CD4-positive, alpha-beta T cell treated with Interferon alpha-2 for 1 hour (primary cell): ENCODE measurements around the gene AFTPH.
A peak's percentile ranks its signal among the peaks of the same experiment; 100 is the strongest.

Experiments
- DNase-seq, 2 donors: peaks; one replicate each; pipeline ENCODE4 v3.0.0-alpha.2; 2020 to 2022

Gene AFTPH

DNA sequence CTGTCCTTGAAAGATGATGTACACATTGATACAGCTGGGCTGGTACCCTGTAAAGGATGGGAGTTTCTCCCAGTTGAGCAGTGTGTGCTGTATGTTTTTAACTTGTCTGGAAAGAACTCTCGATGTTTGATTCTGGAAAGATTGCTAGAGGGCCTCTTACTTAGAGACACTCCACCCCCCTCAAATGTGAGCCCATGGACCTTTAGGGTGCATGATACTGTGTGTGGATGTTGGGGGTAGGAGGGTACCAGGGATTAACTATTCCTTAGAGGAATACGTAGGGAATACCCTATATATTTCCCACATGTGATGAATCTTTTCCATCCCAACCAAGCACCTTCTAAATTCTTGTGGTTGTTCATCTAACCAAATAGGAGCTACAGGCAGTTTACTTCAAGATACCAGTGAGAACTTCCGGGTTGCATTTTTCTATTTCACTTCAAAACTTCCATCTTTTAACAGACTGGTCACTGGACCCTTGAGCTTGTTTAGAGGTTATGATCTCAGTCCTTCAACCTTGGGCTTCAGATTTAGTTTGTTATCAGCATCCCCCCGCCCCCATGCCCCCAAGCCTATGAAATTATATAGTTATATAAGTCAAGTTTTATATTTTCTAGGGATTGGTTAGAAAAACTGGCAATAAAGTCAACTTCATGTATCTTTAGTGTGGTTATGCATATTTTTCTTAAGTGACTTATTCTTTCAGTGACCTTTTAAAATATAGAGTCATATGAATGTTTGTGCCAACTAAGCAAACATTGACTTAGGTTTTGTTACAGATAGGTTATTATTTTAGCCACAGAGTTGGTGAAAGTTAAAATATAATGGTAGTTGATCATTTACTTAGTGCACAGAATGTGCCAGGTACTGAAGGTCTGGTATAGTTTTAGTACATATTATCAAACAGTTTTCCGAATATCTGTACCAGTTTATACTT, 18.2 kb downstream of the AFTPH start:
- no peak for DNase-seq

DNA sequence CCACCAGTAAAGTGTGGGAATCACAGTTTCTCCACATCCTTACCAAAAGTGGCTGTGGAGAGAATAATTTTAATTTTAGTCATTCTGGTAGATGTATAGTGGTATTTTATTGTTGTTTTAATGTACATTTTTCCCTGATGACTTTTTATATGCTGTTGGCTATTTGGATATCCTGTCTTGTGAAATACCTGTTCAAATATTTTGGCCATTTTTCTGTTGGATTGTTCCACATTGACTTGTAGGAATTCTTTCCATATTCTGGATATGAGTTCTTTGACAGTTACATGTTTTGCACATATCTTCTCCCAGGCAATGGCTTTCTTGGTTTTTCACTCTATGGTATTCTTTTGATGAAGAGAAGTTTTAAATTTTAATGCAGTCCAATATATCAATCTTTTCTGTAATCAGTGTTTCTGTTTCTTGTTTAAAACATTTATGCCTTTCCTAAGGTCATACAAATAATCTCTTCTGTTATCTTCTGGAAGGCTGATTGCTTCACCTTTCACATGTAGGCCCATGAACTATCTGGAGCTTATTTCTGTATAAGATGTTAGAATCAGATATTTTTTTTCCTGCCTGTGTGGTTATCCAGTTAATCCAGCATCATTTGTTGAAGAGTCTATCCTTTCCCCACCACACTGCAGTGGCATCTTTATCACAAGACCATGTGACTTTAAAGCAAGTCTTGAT, 19.0 kb downstream of the AFTPH start:
- no peak for DNase-seq

DNA sequence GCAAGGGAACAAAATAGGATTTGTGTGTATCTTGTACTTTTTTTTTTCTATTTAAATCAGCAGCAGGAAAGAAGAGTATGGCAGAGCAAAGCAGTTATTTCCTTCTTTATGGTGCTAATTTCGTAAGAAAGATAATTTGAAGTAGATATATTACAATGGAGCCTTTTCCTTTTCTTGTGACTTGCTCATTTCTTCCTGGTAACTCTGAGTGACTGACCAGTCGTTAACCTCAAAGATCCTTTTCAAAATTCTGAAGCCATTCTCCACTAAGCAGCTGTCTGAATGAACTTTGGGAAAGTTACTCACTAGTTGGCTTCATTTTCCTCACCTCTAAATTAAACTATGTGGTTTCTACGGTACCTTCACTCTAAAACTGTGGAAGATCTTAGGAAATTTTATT, 24.6 kb downstream of the AFTPH start:
- no peak for DNase-seq

DNA sequence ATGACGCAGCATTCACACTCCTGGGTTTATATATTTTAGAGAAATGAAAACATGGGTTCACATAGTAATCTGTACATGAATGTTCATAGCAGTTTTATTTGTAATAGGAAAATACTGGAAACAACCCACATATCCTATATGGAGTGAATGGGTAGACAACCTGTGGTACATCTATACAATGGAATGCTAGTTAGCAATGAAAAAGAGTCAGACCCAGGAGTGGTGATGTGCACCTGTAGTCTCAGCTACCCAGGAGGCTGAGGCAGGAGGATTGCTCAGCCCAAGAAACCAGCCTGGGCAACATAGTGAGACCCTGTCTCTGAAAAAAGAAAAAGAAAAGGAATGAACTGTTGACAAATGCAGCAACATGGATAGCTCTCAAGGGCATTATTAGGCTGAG, 25.9 kb downstream of the AFTPH start:
- DNase-seq: no peak

DNA sequence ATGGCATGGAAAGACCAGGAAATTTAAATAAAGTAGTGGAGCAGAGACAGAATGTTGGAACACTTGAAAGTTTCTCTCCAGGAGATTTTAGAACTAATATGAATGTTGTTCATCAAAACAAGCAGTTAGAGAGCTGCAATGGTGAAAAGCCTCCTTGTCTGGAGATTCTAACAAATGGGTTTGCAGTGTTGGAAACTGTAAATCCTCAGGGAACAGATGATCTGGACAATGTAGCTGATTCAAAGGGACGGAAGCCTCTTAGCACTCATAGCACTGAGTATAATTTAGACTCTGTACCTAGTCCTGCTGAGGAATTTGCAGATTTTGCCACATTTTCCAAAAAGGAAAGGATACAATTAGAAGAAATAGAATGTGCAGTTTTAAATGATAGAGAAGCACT, 27.7 kb downstream of the AFTPH start:
- DNase-seq: no peak

DNA sequence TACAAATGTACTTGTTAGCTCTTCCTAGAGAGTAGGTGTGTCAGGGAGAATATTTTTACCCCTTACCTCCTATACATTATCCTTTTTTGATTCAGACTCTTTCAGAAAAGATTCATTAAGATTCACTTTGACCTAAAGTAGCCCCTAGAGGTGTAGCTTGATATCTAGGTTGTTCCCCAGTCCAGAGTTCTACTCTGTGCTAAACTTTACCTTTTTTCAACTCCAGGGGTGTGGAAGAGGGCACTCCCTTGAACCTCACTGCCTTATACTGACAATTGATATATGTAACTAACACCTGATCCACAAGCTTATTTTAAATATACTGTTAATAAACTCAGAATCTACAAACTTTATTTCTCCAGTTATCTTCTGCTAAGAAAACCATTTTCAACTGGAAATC, 30.0 kb downstream of the AFTPH start:
- no peak for DNase-seq

DNA sequence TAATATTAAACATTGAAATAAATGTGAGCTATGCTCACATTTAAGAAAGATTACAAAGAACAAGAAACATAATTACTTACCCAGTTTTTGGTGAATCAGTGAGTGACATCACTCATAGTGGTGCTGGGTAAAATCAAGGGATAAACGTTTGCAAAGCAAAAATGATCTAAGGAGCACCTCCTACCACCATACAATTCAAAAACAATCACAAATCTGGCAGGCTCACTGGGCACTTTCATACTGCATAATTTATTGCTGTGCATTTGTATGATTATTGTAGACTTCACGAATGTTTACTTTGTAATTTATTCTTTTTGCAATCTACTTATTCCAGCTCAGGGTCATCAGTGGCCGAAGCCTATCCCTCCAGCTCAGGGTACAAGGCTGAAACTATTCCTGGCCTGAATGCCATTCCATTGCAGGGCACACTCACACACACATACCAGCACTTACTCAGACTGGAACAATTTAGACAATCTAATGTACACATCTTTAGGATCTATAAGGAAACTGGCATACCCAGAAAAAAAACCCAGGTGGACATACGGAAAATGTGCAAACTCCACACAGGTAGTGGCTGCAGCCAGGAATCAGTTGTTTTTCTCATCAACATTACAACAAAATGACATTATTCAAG, 34.4 kb downstream of the AFTPH start:
- no peak for DNase-seq

DNA sequence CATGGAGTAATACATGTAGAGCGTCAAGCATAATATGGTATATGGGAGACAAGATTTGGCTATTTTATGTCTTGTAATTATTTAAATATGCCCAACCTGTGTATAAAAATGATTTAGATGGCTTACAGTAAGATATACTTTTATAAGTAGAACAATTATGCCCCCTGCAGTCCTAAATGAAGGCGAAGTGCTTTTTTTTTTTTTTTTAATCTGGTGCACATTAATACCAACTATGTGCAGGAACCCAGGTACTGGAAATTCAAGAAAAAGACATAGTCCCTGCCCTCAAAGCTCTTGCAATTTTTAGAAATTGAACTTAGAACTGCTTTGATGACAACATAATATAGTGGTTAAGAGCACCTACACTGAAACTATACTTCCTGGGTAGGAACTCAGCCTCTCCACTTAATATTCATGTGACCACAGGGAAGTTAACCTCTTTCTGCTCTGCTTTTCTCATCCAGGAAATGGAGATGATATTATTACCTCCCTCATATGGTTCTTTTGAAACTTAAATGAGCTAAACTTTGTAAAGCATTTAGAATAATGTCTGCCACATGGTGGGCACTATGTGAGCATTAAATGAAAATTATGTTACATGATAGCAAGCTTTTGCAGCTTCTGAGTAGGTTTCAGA, 38.1 kb downstream of the AFTPH start:
- DNase-seq: peak in 1 of 2 donors; percentile 57

DNA sequence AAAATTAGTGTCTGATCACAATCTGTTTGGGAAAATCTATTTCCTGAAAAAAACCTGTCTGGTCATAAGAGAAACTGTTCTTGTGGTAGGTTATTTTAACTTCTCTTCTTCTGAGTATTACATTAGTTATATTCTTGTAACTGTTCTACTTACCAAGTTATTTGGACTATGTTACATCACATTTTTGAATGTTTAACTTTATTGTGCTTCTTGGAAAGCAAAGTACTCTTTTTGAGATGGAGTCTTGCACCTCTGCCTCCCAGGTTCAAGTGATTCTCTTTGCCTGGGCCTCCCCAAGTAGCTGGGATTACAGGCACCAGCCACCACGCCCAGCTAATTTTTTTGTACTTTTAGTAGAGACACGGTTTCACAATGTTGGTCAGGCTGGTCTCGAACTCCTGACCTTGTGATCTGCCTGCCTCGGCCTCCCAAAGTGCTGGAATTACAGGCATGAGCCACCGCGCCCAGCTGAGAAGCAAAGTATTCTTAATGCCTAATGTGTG, 39.4 kb downstream of the AFTPH start:
- DNase-seq: no peak

DNA sequence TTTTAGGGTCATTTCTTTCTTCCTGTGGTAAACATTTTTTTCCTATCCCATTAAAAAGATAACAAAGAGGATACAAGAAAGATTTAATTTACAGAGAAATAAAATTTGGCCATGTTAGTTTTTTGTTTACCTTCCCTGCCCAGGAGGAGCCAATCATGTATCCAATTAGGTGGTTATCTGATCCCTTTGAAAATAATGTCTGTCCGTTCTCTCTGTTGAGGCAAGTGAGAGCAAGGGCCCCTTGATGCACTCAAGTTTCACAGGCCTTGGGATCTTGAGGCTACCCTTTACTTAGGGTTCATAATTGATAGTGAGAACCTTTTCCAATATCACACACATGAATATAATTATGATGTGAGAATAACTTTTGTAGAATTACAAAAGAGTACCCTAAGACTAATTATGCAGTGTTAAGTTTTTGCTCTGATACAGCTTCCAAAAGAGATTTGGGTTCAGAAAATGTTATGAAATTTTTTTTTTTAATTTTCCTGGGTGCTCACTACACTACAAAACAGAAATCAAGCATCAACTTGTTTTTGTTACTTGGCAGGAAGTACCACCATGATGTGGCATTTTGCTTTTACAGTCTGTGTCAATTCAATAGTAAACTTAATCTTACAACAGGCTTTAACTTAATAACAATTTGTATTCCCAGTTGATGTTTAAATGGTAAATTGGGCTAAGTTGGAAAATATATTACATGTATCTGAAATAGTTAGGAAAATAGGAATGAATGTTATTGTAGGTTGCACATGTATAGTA, 42.0 kb downstream of the AFTPH start:
- DNase-seq: no peak

DNA sequence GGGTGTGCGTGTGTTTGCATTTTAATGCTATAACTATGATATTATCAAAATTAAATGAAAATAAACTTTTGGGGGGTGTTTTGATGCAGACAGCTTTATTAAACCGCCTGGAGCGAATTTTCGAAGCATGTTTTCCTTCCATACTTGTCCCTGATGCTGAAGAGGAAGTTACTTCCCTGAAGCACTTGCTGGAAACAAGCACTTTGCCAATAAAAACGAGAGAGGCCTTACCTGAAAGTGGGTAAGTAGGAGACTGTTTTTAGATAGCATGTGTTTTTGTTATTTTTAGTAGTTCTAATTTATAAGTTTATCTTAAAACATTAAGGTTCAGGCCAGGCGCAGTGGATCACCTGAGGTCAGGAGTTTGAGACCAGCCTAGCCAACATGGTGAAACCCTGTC, 43.3 kb downstream of the AFTPH start:
- no peak for DNase-seq

DNA sequence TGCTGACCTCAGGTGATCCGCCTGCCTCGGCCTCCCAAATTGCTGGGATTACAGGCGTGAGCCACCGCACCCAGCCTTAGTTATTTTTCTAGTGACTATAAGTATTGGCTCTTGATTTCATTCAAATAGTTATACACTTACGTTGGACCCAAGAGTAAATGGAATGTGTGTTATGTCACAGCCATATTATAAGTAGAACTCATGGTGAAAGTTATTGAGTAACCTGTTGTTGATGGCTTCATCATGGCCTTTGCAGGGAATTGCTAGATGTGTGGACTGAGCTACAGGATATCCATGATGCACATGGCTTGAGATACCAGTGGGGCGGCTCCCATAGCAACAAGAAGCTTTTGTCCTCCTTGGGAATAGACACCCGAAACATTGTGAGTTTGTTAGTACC, 44.7 kb downstream of the AFTPH start:
- DNase-seq: no peak

DNA sequence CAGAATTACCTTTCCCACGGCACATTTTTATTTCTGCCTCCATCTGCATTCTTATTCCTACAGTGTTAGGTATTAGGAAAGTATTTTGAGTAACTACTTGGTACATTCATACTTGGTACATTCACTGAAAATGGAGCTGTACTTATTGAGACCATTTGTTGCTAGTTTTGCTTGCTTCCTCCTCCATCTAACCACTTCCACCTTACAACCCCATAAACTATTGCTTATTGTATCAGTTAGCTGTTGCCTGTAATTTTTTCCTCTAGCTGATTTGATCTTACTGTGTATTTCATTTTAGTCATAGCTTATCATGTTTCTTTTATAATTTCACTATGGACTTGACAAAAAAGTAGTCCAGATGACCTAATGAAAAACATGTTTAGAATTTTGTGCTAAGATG, 50.7 kb downstream of the AFTPH start:
- no peak for DNase-seq

DNA sequence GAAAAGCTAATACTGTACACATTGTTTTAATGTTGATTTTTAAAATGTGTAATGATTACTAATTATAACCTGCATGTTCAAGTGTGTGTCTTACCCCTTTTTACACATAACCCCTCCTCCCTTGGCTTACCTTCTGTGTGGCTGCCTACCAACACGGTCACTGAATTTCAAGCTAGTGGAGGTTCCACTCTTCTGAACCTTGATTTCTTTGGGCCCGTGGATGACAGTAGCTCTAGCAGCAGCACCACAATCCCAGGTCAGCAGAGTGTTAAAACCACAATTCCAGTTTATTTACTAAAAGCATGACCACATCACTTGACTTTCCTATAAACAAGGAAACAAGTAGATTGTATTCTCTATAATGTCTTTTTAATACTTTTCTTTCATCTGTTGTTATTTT, 56.9 kb downstream of the AFTPH start:
- DNase-seq: no peak

DNA sequence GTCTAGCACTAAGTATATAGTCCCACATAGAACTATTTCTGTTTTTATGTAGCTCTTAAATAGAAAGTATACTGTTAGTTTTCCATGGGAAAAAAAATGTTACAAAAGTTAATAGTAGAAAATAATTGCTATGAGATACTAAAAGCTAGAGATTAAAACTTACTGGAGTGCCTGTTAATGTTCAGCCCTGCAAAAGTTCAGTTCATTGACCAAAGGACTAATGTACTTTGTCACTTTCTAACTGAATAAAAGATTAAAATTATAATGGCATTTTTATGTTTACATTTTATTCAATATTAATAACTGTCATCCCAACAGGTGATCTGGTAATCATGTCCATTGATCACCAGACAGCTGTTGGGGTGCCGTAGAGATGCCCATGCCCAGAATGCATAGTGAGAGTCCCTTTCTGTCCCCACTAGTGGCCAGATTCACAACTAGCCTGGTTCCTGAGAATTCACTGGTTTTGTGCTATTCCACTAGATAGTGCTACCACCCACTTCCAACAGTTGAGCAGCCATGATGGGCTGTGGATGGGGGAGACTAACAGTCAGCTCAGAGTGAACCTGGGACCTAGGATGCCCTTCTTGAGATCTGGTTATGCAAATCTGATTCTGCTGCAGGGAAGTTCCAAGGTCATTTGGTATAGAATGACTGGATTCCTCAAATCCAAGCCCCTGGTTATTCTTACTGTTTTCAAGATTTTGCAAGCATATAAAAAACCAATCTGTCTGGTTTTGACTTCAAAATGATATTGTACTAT, 57.8 kb downstream of the AFTPH start:
- DNase-seq: no peak

DNA sequence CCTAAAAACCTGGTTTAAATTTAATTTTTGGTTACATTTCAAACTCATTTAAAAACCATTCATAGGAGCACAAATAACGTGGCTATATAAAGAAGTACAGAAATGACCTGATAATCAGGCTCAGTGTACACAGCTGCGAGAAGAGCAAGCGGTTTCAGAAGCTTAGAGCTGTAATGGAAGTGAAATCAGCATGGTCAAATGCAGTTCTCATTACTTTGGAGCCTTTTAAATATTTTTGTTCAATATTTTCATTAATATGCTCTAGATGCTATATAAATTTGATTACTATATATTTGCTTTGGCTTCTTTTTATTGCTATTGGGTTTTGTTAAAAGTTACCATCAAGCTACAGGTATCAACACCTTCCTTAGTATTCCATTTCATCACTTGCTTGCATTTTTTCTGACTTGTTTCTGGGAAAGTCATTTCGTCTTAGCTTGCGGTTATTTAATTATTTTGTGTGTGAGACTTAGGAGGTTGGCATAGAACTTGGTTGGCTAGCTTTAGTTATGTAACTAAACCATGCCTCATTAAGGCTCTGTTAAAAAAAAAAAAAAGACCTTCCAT, 58.7 kb downstream of the AFTPH start:
- DNase-seq: no peak

DNA sequence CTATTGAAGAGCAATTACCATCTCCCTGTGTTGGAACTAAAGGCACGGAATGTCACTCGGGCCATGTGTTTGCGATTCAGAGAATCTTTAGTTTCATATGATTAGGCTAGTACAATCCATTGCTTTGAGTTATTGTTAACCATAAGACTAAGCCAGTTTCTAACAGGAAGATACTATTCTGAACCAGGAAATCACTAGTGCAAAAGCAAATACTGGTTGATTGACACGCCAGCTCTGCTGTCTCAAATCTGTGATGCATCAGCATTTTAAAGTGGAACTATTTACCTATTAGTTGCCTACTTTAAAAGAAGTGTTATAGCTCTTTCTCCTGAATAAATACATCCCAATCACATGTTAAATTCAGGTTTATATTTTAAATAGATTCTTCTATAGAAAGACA, 61.9 kb downstream of the AFTPH start:
- no peak for DNase-seq

DNA sequence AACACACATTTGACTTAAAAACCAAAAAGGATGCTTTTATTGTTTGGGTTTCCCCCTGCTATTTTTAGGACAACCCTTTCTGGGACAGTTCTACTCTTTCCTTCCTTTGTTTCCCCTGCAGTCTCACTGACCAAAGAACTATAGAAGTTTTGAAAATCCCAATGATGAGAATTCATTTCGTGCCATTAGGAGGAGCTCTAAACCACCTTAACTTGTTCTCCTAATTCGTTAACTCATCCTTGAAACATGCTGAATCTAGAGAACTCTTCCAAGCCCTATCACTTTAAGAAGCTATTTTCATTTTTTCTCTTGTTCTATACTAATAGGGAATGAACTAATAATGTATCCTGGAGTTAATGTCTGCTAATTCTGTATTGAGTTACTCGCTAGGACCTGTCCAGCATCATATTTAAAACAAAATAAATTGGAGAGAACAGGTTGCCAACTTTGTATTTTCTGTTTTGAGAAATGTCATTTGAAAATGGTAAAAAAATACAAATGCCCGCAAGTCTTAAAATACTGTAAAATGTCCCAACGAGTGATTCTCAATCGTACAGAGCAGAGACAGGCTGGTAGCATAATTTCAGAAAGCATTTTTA, 62.9 kb downstream of the AFTPH start:
- peak in 1 of 2 donors; percentile 52 for DNase-seq

DNA sequence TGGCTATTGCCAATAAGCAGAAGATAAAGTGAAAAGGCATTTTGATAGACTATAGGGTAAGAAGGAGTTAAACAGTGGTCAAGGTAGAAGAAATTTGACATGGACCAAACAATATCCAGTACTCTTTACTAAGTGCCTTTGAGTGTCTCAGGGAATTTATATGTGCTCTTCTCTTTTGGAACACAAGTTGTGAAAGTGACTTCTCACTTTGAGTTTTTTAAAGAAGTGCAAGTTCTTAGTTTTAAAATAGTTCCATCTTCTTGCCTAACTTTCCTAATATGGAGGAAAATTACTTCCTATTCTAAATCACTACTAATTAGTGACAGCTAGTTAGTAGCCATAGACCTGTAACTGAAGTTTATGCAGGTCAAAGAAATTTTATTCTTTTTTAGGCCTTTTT, 63.4 kb downstream of the AFTPH start:
- no peak for DNase-seq

DNA sequence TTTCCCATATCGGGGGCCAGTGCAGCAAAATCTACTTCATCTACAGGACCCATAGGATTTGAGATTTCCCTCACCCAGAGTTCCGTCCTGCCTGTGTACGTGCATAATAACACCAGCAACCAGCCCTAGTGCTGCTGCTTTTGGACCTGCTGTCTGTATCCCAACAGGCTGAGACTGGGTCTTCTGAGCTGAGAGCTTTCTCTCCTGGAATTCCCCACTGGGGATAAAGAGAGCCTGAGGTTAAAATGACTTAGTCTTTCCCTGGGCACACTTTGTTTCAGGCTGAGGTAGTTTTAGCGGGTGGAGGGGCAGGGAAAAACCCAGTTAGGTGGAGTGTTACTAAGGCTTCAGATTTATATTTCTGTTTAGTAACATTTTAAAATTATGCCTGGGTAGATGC, 67.1 kb downstream of the AFTPH start:
- DNase-seq: no peak
